HG03095 (cell line): ENCODE results near the gene CEP20.
A peak's percentile ranks its signal among the peaks of the same experiment; 100 is the strongest.
"Not testable (repeated sequence)": the region's sequence is repeated elsewhere in the genome, so short reads cannot be mapped to it uniquely, and the experiment has no call there.

Experiments
- ATAC-seq: cut with Tn5 transposase; IDR thresholded peaks from one replicate; pipeline ENCODE4 v1.9.1; 2021; ENCODE audit warnings: moderate library complexity; ENCODE audit not compliant: unreplicated experiment

The CEP20 gene

GRCh38 chr16:15888072-15888976 is at the start of gene CEP20:
CEP20 (minus strand) TSS chr16:15888603; CDS start chr16:15888585, 18 bp downstream.
- peak; percentile 96 for ATAC-seq

GRCh38 chr16:15936809-15937208 is 48.4 kb upstream of the CEP20 start:
- ATAC-seq = not testable (repeated sequence)

- ATAC-seq = no peak
Observed at GRCh38 chr16:15934991-15935390, 46.6 kb upstream of the CEP20 start.

GRCh38 chr16:15933781-15934180 is 45.4 kb upstream of the CEP20 start:
- ATAC-seq = no peak

- no peak for ATAC-seq
Observed at GRCh38 chr16:15932939-15933338, 44.5 kb upstream of the CEP20 start.

- no peak for ATAC-seq
Observed at GRCh38 chr16:15928261-15929104, 40.1 kb upstream of the CEP20 start.

GRCh38 chr16:15925631-15926030 is 37.2 kb upstream of the CEP20 start:
- ATAC-seq = no peak

- ATAC-seq = no peak
Observed at GRCh38 chr16:15924996-15925395, 36.6 kb upstream of the CEP20 start.

- no peak for ATAC-seq
Observed at GRCh38 chr16:15919331-15919730, 30.9 kb upstream of the CEP20 start.

- ATAC-seq = not testable (repeated sequence)
Observed at GRCh38 chr16:15918314-15918713, 29.9 kb upstream of the CEP20 start.

- ATAC-seq = no peak
Observed at GRCh38 chr16:15916323-15916722, 27.9 kb upstream of the CEP20 start.

- ATAC-seq = no peak
Observed at GRCh38 chr16:15915555-15916081, 27.2 kb upstream of the CEP20 start.

GRCh38 chr16:15913046-15913698 is 24.8 kb upstream of the CEP20 start:
- no peak for ATAC-seq

- no peak for ATAC-seq
Observed at GRCh38 chr16:15911198-15911597, 22.8 kb upstream of the CEP20 start.

- ATAC-seq = peak; percentile 99
Observed at GRCh38 chr16:15907863-15908478, 19.6 kb upstream of the CEP20 start.

- no peak for ATAC-seq
Observed at GRCh38 chr16:15906439-15906838, 18.0 kb upstream of the CEP20 start.

- ATAC-seq = no peak
Observed at GRCh38 chr16:15903960-15904359, 15.6 kb upstream of the CEP20 start.

GRCh38 chr16:15900901-15901500 is 12.6 kb upstream of the CEP20 start:
- ATAC-seq = no peak

GRCh38 chr16:15900357-15900756 is 12.0 kb upstream of the CEP20 start:
- no peak for ATAC-seq

GRCh38 chr16:15899538-15900100 is 11.2 kb upstream of the CEP20 start:
- no peak for ATAC-seq
